Right atrium auricular region (tissue), 2 donors: ENCODE results near the gene IQGAP1. TPM values are rescaled to one million over a fixed set of nuclear protein-coding genes. Genes with fewer than 3 reads are reported as not detected.

Experiments
- DNase-seq: peaks from one replicate; pipeline ENCODE4 v3.0.0-alpha.2; 2019; ENCODE audit warnings: low spot score
- H3K27ac ChIP-seq, 2 donors: fragments of 200-600 bp; sonication (generic); 1 replicate in 1 of 2; 2 replicates in 1 of 2; pipeline ENCODE4 v1.5.1; 2016 to 2019
- H3K27me3 ChIP-seq, 2 donors: fragments of 200-600 bp; sonication (generic); one replicate each; pipeline versions ENCODE4 v1.5.1 to v1.6.0; 2017 to 2019
- H3K36me3 ChIP-seq: fragments of 200-600 bp; sonication (generic); one replicate; pipeline ENCODE4 v1.5.1; 2016
- H3K4me1 ChIP-seq, 2 donors: fragments of 200-600 bp; sonication (generic); one replicate each; pipeline versions ENCODE4 v1.5.1 to v1.6.0; 2017 to 2019
- H3K4me3 ChIP-seq, 2 donors: fragments of 200-600 bp; sonication (generic); 1 replicate in 1 of 2; 2 replicates in 1 of 2; pipeline ENCODE4 v1.5.1; 2017 to 2019; ENCODE audit warnings: mild to moderate bottlenecking in 1 of 2, moderate library complexity in 1 of 2
- H3K9me3 ChIP-seq, 2 donors: fragments of 200-600 bp; sonication (generic); one replicate each; pipeline ENCODE4 v1.5.1; 2019
- CTCF ChIP-seq, 2 donors: fragments of 200-600 bp; sonication (generic); IDR thresholded peaks; one replicate each; pipeline ENCODE4 v1.5.1; 2019; ENCODE audit warnings: antibody characterized with exemption in 2 of 2
- total RNA-seq, 2 donors: library from RNA; depleted of rRNA; stranded (reverse); fragments of >200 nt; gene quantifications; one replicate each; pipeline ENCODE4 v1.1.0, GENCODE V29; 2016

IQGAP1 gene
- total RNA-seq, 2 donors from 2014 or later = 56.5 to 96.3 TPM

- DNase-seq = no peak
- Histone ChIP-seq H3K4me3 (no peak overlapping the region), H3K4me1 (no peaks in the 10 kb centered on the region), H3K27ac (no peak overlapping the region), H3K36me3 (peaks cover 83% of the 10 kb centered on the region), H3K27me3 (no peaks in the 10 kb centered on the region), H3K9me3 (no peaks in the 10 kb centered on the region)
- no peak for TF ChIP-seq CTCF (IDR thresholded peaks at IDR 0.05)
Observed at GRCh38 chr15:90471126-90471525, 83.1 kb downstream of the IQGAP1 start.

GRCh38 chr15:90471769-90472168 is 83.7 kb downstream of the IQGAP1 start:
- Histone ChIP-seq H3K36me3 (peaks cover 84% of the 10 kb centered on the region), H3K4me1 (no peaks in the 10 kb centered on the region), H3K4me3 (no peak overlapping the region), H3K27ac (no peak overlapping the region), H3K27me3 (no peaks in the 10 kb centered on the region), H3K9me3 (no peaks in the 10 kb centered on the region)
- no peak for DNase-seq
- no peak for TF ChIP-seq CTCF (IDR thresholded peaks at IDR 0.05)

GRCh38 chr15:90478846-90479481 is 90.9 kb downstream of the IQGAP1 start:
- Histone ChIP-seq H3K9me3 (no peaks in the 10 kb centered on the region), H3K27ac (no peak overlapping the region), H3K27me3 (no peaks in the 10 kb centered on the region), H3K4me1 (no peaks in the 10 kb centered on the region), H3K36me3 (peaks cover 91% of the 10 kb centered on the region), H3K4me3 (no peak overlapping the region)
- no peak for TF ChIP-seq CTCF (IDR thresholded peaks at IDR 0.05)
- DNase-seq = no peak

- Histone ChIP-seq H3K36me3 (peaks cover 91% of the 10 kb centered on the region), H3K27ac (no peak overlapping the region), H3K4me3 (no peak overlapping the region), H3K4me1 (no peaks in the 10 kb centered on the region), H3K27me3 (no peaks in the 10 kb centered on the region), H3K9me3 (no peaks in the 10 kb centered on the region)
- DNase-seq = no peak
- TF ChIP-seq CTCF (IDR thresholded peaks at IDR 0.05) = no peak
Observed at GRCh38 chr15:90479656-90480055, 91.6 kb downstream of the IQGAP1 start.

- Histone ChIP-seq H3K27me3 (no peaks in the 10 kb centered on the region), H3K4me3 (no peak overlapping the region), H3K36me3 (peaks cover 91% of the 10 kb centered on the region), H3K27ac (no peak overlapping the region), H3K9me3 (no peaks in the 10 kb centered on the region), H3K4me1 (no peaks in the 10 kb centered on the region)
- no peak for TF ChIP-seq CTCF (IDR thresholded peaks at IDR 0.05)
- DNase-seq = no peak
Observed at GRCh38 chr15:90481023-90481422, 93.0 kb downstream of the IQGAP1 start.
